Activated T-cell treated with anti-CD3 and anti-CD28 coated beads, Interleukin-2, amount 50 U/mL, for 24 hours (primary cell): Measurements from ENCODE around the gene TMEM220.

Experiments used
- DNase-seq: peaks from one replicate; pipeline ENCODE4 v3.0.0-alpha.2; 2020
- H3K27ac Mint-ChIP-seq: 2 replicates; pipeline ENCODE4 v1.8.0; 2020; ENCODE audit warnings: mild to moderate bottlenecking, mixed read lengths
- H3K27me3 Mint-ChIP-seq: 2 replicates; pipeline ENCODE4 v1.8.0; 2020; ENCODE audit warnings: mixed read lengths
- H3K36me3 Mint-ChIP-seq: 2 replicates; pipeline ENCODE4 v1.8.0; 2020; ENCODE audit warnings: low read depth, mixed read lengths
- H3K4me1 Mint-ChIP-seq: 2 replicates; pipeline ENCODE4 v1.8.0; 2020; ENCODE audit warnings: low read depth, mixed read lengths
- H3K4me3 Mint-ChIP-seq: 2 replicates; pipeline ENCODE4 v1.8.0; 2020; ENCODE audit warnings: mild to moderate bottlenecking, moderate library complexity, mixed read lengths
- H3K9me3 Mint-ChIP-seq: 2 replicates; pipeline ENCODE4 v1.8.0; 2020; ENCODE audit warnings: mixed read lengths

TMEM220 gene

DNA sequence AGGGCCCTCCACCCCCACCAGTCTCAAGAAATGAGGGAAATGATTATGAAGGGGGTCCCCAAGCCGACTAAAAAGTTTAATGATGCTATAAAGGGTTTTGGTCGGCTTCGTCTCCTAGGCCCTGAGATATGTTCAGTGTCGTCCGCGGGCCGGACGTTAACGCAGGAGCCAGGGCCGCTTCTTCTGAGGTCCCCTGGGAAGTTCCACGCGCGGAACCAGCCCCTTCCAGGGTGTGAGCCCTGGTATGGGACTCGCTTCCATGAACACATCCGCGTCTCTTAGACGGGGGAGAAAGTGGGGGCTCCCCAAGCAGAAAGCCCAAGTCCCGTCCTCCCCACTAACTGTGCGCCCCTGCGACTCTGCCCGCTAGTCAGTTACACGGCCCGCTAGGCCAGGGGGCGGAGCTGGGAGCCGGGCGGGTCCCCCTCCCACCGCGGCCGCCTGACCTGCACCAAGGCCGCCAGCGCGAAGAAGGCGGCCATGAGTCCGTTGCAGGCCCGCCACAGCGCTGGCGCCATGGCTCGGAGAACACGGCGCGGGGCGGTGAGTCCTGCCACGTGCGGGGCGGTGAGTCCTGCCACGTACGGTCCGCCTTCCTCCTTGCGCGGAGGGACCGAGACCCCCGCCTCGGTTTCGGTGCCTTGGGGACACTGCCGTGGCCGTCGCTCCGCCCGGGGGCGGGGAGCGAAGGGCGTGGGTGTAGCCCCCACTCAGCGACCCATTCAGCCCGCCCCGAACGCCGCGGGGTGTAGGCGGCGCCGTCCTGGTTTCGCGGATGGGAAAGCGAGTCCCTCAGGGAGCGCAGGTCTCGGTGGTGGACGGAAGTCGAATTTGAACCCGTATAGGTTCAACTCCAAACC, at the start of gene TMEM220:
Gene TMEM220, minus strand, starts transcription at position 690 of the 860 bp plus-strand sequence. Its CDS starts 172 bp downstream, at position 518.
- Mint-ChIP-seq H3K27ac (peak within 1 kb of the TSS; percentile 85), H3K36me3 (peaks cover 2% of the 10 kb centered on the region), H3K9me3 (no peaks in the 10 kb centered on the region), H3K4me1 (peaks cover 35% of the 10 kb centered on the region), H3K4me3 (peak within 1 kb of the TSS; percentile 83), H3K27me3 (peaks cover 3% of the 10 kb centered on the region)
- DNase-seq = peak; percentile 75

DNA sequence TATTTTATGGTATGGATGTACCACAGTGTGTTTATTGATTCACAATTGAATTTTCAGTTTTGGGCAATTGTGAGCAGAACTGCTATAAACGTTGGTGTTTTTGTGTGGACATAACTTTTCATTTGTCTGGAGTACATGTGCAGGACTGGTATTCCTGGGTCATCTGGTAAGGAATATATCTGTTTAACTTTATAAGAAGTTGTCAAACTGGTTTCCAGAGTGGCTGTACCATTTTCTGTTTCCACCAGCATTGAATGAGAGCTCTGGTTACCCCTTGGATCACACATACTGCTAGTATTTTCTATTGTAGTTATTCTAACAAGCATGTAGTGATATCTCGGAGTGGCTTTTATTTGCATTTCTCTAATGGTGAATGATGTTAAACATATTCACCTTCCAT, 49.8 kb upstream of the TMEM220 start:
- H3K9me3 Mint-ChIP-seq = peaks cover 10% of the 10 kb centered on the region
- H3K27ac Mint-ChIP-seq = no peak overlapping the region
- H3K36me3 Mint-ChIP-seq = no peaks in the 10 kb centered on the region
- H3K4me3 Mint-ChIP-seq = no peak overlapping the region
- no peak for DNase-seq
- no peaks in the 10 kb centered on the region for H3K4me1 Mint-ChIP-seq
- H3K27me3 Mint-ChIP-seq = no peaks in the 10 kb centered on the region

DNA sequence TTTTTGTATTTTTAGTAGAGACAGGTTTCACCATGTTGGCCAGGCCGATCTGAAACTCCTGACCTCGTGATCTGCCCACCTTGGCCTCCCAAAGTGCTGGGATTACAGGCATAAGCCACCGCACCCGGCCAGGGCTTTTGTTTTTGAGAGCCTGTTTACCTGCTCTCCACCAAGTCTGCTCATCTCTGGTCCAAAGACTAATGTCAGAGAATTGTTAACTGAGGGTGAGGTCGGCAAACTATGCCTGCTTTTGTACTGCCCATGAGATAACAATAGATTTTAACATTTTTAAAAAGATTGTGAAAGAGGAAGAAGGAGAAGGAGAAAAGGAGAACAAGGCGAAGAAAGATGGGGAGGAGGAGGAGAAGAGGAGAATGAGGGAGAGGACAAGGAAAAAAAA, 48.1 kb upstream of the TMEM220 start:
- H3K9me3 Mint-ChIP-seq = peaks cover 3% of the 10 kb centered on the region
- no peaks in the 10 kb centered on the region for H3K27me3 Mint-ChIP-seq
- H3K4me3 Mint-ChIP-seq = no peak overlapping the region
- H3K27ac Mint-ChIP-seq = no peak overlapping the region
- DNase-seq = no peak
- no peaks in the 10 kb centered on the region for H3K4me1 Mint-ChIP-seq
- no peaks in the 10 kb centered on the region for H3K36me3 Mint-ChIP-seq

DNA sequence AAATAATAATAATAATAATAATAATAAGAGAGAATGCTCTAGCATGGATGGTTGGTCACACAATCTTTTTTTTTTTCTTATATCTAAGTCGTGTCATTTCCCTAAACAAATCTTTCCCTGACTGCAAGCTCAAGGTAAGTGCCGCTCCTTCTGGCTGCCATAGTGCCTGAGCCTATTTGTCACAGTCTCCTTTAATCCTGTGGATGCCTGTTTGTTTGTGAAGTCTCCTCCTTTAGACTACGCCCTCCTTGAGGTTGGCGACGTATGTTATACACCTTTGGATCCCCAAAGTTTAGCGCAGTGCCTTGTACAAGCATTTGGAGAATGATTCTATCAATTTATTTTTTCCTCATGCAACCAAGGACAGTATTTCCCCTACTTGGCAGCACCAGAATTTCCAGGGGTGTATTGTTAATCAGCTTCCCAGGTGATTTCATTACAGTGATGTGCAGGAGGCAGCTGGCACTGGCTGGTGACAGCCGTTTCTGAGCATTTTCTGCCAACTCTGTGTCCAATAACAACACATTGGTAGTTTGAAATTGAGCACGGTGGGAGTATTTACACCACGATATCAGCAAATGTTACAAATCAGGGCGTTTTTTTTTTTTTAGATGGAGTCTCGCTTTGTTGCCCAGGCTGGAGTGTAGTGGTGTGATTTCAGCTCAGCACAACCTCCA, 47.4 kb upstream of the TMEM220 start:
- Mint-ChIP-seq H3K27me3 (no peaks in the 10 kb centered on the region), H3K36me3 (no peaks in the 10 kb centered on the region), H3K9me3 (peaks cover 4% of the 10 kb centered on the region), H3K4me1 (no peaks in the 10 kb centered on the region), H3K4me3 (no peak overlapping the region), H3K27ac (no peak overlapping the region)
- no peak for DNase-seq

DNA sequence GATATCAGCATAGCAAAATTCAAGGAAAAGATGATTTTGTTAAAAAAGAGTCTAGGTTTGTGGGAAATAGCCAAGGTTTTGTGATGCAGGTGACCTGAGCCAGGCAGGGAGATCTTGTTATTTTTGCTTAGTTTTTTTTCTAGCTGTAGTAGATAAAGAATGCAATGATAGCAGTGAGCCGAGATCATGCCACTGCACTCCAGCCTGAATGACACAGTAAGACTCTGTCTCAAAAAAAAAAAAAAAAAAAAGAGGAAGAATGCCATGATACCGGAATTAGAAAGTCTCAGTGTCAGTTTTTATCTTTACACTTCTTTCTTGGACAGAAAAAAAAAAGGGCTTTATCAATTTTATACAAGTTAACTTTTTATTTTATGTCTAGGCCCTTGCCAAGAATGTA, 46.6 kb upstream of the TMEM220 start:
- no peak overlapping the region for H3K4me3 Mint-ChIP-seq

DNA sequence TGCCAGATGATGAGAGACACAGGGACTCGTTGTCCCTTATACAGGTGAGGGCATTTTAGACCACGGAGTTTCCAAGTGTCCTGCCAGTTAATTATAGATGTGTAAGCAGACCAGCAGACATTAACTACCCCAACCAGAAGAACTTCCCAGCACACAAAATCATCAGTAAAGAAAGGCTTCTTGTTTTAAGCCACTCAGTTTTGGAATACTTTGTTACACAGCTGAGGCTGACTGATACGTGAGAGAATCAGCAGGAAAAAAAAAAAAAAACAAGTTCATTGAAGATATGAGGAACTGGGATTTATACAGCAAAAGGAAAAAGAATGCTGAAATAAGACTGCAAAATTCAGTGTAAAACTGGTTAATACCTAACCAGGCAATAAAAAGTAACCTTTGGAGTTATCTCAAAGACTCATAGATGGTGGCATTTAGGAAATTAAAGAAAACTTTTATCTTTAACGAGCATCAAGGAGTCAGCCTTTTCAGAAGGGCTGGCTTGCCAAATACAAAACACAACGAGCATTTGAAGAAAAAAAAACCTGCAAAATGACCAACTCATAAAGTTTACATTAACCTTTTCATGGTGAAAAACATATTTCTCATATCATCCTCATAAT, 46.0 kb upstream of the TMEM220 start:
- no peaks in the 10 kb centered on the region for H3K4me1 Mint-ChIP-seq
- no peaks in the 10 kb centered on the region for H3K36me3 Mint-ChIP-seq
- no peak overlapping the region for H3K4me3 Mint-ChIP-seq
- DNase-seq = no peak
- no peak overlapping the region for H3K27ac Mint-ChIP-seq
- H3K27me3 Mint-ChIP-seq = no peaks in the 10 kb centered on the region
- H3K9me3 Mint-ChIP-seq = peaks cover 10% of the 10 kb centered on the region

More for the DNA sequence above, 46.6 kb upstream of the TMEM220 start:
- Mint-ChIP-seq H3K27ac (no peak overlapping the region), H3K27me3 (no peaks in the 10 kb centered on the region), H3K4me1 (no peaks in the 10 kb centered on the region), H3K9me3 (peaks cover 9% of the 10 kb centered on the region), H3K36me3 (no peaks in the 10 kb centered on the region)
- DNase-seq = no peak

DNA sequence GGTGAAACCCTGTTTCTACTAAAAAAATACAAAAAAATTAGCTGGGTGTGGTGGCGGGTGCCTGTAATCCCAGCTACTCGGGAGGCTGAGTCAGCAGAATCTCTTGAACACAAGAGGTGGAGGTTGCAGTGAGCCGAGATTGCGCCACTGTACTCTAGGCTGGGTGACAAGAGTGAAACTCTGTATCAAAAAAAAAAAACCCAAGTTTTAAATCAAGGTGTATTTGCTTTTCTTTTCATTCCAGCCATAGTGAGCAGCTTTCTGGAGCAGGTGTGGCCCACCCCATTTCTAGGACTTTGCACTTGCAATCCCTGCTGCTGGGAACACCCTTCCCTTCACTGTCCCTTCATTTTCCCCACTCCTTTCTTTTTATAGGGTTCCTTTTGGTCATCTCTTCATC, 45.2 kb upstream of the TMEM220 start:
- H3K36me3 Mint-ChIP-seq = no peaks in the 10 kb centered on the region
- no peaks in the 10 kb centered on the region for H3K4me1 Mint-ChIP-seq
- no peak for DNase-seq
- H3K4me3 Mint-ChIP-seq = no peak overlapping the region
- H3K9me3 Mint-ChIP-seq = peaks cover 10% of the 10 kb centered on the region
- H3K27me3 Mint-ChIP-seq = no peaks in the 10 kb centered on the region
- H3K27ac Mint-ChIP-seq = no peak overlapping the region

DNA sequence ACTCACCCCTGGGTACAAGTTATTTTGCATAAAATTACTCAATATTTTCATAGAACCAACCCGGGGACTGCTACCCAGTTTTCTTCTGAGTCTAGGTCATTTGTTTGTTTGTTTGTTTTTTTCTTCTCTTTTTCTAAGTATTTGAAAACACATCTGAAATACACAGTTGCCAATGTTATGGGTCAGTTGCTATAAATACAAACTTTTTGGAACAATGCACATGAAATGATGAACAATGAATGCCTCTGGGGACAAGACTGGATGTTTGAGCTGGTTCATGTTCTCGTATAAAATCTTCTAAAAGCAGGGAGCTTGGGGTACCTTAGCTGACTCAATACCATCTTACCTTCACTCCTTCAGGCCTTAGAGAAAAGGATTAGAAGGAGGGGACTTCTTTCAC, 43.6 kb upstream of the TMEM220 start:
- Mint-ChIP-seq H3K4me1 (no peaks in the 10 kb centered on the region), H3K27me3 (no peaks in the 10 kb centered on the region), H3K4me3 (no peak overlapping the region), H3K36me3 (no peaks in the 10 kb centered on the region), H3K9me3 (peaks cover 10% of the 10 kb centered on the region), H3K27ac (no peak overlapping the region)
- DNase-seq = no peak

DNA sequence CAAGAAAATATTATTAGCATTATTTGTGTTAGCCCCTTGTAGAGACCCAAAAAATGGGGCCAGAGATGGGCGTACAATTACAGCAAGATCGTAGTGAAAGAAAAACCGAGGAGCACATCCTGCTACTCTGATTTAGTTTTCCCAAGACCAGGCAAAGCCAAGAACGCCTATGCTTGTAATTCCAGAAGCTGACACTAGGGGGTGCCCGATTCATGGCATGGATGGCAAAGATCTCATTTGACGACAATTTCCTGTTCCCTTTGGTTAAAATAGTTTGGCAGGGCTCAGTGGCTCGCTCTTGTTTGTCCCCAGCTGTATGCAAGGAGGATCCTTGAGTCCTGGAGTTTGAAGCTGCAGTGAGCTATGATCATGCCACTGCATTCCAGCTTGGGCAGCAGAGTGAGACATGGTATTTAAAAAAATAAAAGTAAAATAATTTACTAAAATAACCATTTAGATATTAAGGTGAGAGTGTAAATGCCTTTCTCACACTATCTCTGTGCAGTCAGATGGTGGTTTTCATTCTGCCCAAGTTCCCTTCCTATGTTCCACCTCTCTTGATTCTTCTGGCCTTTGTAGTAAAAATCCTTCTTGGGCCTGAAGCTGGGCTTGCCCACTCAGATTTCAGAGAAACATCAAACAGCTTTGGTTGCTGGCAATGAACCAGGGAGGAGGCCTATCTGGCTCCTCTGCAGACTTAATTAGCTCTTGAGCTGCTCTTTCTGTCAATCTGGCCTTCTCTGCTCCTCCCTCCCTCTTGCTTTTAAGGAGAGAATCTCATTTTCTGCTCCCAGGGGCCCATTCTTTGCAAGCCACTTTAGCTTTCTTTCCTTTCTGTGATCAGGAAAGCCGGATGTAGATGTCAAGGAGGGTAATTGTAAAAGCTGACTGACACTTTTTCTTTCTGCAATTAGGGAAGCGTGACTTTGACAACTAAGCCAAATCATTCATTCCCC, 42.9 kb upstream of the TMEM220 start:
- no peaks in the 10 kb centered on the region for H3K4me1 Mint-ChIP-seq

DNA sequence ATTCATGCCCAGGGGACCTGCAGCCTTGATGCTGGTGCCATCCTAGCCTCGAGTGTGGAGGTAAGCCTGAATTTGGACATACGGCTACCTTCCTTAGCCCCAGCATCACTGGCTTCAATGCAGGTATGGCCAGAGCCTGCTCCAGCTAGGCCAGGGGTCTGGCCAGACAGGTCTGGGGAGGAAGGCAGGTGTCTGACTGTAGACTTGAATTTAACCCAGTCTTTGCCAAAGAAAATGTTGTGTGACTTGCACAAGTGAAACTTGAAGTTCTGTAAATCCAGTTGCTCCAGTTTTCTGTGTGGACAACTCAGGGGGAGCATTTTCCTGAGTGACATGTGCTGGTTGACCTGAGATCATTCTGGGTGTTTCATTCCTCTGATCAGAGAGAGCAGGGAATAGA, 41.3 kb upstream of the TMEM220 start:
- H3K27ac Mint-ChIP-seq = no peak overlapping the region
- no peaks in the 10 kb centered on the region for H3K4me1 Mint-ChIP-seq
- H3K36me3 Mint-ChIP-seq = peaks cover 2% of the 10 kb centered on the region
- H3K9me3 Mint-ChIP-seq = peaks cover 10% of the 10 kb centered on the region
- no peaks in the 10 kb centered on the region for H3K27me3 Mint-ChIP-seq
- DNase-seq = no peak
- H3K4me3 Mint-ChIP-seq = no peak overlapping the region

More for the DNA sequence above, 42.9 kb upstream of the TMEM220 start:
- Mint-ChIP-seq H3K27ac (no peak overlapping the region), H3K4me3 (no peak overlapping the region), H3K36me3 (no peaks in the 10 kb centered on the region), H3K27me3 (no peaks in the 10 kb centered on the region), H3K9me3 (peaks cover 10% of the 10 kb centered on the region)
- DNase-seq = peak; percentile 40

DNA sequence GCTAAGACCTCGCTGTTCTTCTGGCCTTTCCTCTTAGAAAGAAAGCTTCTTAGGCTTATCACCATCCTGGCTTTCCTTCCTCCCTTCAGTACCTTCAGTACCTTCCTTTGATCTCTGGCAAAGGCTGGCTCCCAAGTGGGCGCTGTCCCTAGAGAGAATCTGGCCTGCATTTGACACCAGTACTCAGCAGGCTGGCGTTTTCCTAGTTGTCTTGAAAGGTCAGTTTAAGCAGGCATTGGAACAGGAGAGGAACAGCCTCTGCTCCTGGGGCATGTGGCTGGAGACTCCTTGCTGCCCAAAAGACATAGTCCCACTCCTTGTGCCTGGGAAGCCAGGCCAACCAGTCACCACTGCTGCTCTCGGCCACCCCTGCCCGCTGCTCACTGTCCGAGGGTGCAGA, 40.0 kb upstream of the TMEM220 start:
- DNase-seq = no peak
- Mint-ChIP-seq H3K27ac (no peak overlapping the region), H3K9me3 (peaks cover 10% of the 10 kb centered on the region), H3K27me3 (no peaks in the 10 kb centered on the region), H3K4me3 (no peak overlapping the region), H3K4me1 (no peaks in the 10 kb centered on the region), H3K36me3 (peaks cover 2% of the 10 kb centered on the region)

DNA sequence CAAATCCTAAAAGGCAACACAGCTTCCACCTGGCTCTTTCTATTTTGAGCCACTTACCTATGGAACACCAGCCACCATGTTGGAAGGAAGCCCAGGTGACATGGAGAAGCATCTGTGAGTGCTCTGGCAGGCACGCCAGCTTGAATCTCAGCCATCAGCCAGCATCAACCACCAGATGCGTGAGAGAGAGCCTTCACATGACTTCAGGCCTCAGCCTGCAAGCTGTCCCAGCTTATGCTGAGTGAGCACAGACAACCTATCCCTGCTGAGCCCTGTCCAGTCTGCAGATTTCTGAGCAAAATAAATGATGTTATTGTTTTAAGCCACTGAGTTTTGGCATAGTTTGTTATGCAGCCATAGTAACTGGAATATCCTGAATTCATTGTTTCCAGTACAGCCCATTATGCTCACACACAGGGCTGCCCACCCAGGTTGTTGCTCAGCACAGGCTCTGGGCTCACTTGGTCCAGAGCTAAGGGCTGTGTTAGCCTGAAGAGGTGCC, 39.0 kb upstream of the TMEM220 start:
- DNase-seq = no peak
- Mint-ChIP-seq H3K36me3 (peaks cover 2% of the 10 kb centered on the region), H3K9me3 (peaks cover 10% of the 10 kb centered on the region), H3K27ac (no peak overlapping the region), H3K4me1 (no peaks in the 10 kb centered on the region), H3K27me3 (no peaks in the 10 kb centered on the region), H3K4me3 (no peak overlapping the region)

DNA sequence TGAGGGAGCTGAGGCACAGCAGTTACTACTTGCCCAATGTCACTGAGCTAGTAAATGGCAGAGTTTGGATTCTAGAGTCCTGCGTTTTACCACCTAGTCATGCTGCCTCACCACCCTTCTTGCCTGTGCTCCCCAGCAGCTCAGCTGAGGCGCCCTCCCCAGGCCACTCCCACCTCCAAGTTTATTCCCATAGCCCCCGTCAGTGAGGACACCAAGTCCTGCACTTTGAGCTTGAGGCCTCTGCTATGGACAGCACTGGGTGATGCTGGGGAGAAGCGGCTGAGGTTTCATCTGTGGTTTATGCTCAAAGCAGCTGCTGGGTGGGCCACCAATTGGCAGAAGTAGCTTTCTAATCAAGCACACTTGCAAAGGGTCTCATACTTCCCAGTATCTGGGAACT, 37.4 kb upstream of the TMEM220 start:
- H3K27me3 Mint-ChIP-seq = no peaks in the 10 kb centered on the region
- H3K36me3 Mint-ChIP-seq = peaks cover 2% of the 10 kb centered on the region
- H3K4me1 Mint-ChIP-seq = no peaks in the 10 kb centered on the region
- no peak overlapping the region for H3K27ac Mint-ChIP-seq
- peaks cover 6% of the 10 kb centered on the region for H3K9me3 Mint-ChIP-seq
- no peak overlapping the region for H3K4me3 Mint-ChIP-seq
- no peak for DNase-seq

DNA sequence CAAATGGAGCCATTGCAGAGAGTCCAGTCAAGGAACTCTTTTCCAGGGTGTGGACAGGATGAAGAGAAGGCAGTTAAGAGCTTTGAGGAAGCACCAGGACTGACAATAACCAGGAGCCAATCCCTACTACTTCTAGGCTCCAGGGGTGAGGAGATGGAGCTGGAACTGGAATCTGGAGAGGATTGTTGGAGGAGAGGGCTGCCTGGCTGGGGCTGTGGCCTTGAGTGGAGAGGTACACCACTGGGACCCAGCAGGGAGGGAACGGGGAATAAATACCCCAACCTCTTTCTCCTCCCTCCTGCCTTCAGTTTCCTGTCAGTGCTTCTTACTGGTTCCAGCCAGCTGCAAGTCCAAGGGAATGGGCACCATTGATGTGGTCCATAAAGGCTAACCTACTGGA, 32.2 kb upstream of the TMEM220 start:
- no peak for DNase-seq
- Mint-ChIP-seq H3K9me3 (no peaks in the 10 kb centered on the region), H3K4me3 (no peak overlapping the region), H3K27me3 (no peaks in the 10 kb centered on the region), H3K4me1 (no peaks in the 10 kb centered on the region), H3K36me3 (peaks cover 2% of the 10 kb centered on the region), H3K27ac (no peak overlapping the region)
